22Rv1 (cell line): ENCODE data around the gene IKZF3.

Experiments used
- CTCF ChIP-seq: fragments of 450-650 bp; IDR thresholded peaks from 2 replicates; pipeline ENCODE4 v1.5.1; 2017; ENCODE audit warnings: mild to moderate bottlenecking
- ZFX ChIP-seq: fragments of 450-650 bp; IDR thresholded peaks from 2 replicates; pipeline ENCODE4 v1.6.1; 2017; ENCODE audit warnings: antibody characterized with exemption, borderline replicate concordance

GRCh38 chr17:39744075-39744835 lies 119.9 kb downstream of the IKZF3 start:
- TF ChIP-seq CTCF (no peak), ZFX (no peak)
